Spinal cord (tissue), 10 donors: ENCODE measurements around the gene CCDC88C. TPM values are rescaled to one million over a fixed set of nuclear protein-coding genes. Genes with fewer than 3 reads are reported as not detected.

Experiments used
- DNase-seq, 6 donors: peaks; one replicate each; pipeline versions ENCODE4 v3.0.0 to v3.0.0-alpha.2; 2013 to 2015; ENCODE audit warnings: low spot score in 6 of 6, low read depth in 4 of 6
- H3K27ac ChIP-seq: one replicate; pipeline ENCODE4 v1.5.1; 2013; ENCODE audit warnings: low read depth, low read length, control low read depth
- H3K27me3 ChIP-seq: one replicate; pipeline ENCODE4 v1.6.1; 2013; ENCODE audit warnings: low read length; ENCODE audit not compliant: control insufficient read depth, insufficient read depth
- H3K36me3 ChIP-seq: one replicate; pipeline ENCODE4 v1.6.1; 2013; ENCODE audit warnings: low read length; ENCODE audit not compliant: control insufficient read depth, insufficient read depth
- H3K4me1 ChIP-seq: one replicate; pipeline ENCODE4 v1.6.1; 2013; ENCODE audit warnings: low read length; ENCODE audit not compliant: control insufficient read depth, insufficient read depth
- H3K4me3 ChIP-seq: one replicate; pipeline ENCODE4 v1.5.1; 2013; ENCODE audit warnings: low read depth, low read length, control low read depth
- H3K9me3 ChIP-seq: one replicate; pipeline ENCODE4 v1.6.1; 2013; ENCODE audit warnings: low read length; ENCODE audit not compliant: control insufficient read depth, insufficient read depth
- WGBS: methylation state at CpG from one replicate; pipeline ENCODE4 v1.1.5; 2013; ENCODE audit warnings: missing lambda C conversion rate; ENCODE audit not compliant: insufficient coverage; 5-methylcytosine and 5-hydroxymethylcytosine counted together
- polyA plus RNA-seq, 2 donors: library from polyadenylated mRNA; unstranded; fragments of 120-200 nt; gene quantifications; one replicate each; pipeline ENCODE4 v1.2.1, GENCODE V29; 2013; ENCODE audit not compliant: insufficient read length in 2 of 2
- total RNA-seq, 2 donors: library from RNA; depleted of rRNA in 1 of 2; stranded (reverse); fragments of 120-200 nt in 1 of 2; fragments of >200 nt in 1 of 2; gene quantifications; one replicate each; pipeline versions ENCODE4 v1.2.3 to v1.2.4, GENCODE V29; 2013 to 2014
- donor health status: healthy.

CCDC88C gene
- total and polyA plus RNA-seq, 4 donors: 8.8 to 22.6 (median 19.9) TPM

DNA sequence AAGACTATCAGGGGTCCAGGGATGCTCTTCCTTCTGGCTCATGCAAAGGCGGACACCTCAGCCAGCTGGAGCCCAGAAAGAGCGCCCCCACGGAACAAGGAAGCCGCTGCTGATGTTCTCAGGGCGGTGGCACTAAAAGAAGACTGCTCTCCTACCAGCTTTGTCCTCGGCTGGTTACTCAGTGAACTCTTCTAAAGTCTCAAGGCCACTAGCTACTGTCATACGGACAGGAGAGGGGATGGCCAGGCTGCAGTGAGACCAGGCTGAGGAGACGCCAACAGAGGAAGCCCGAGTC is 59.6 kb downstream of the CCDC88C start:
- no peak for DNase-seq
- H3K4me3 ChIP-seq: no peak overlapping the region
- no peak overlapping the region for H3K27ac ChIP-seq
- peaks cover 37% of the 10 kb centered on the region for H3K4me1 ChIP-seq
- peaks cover 11% of the 10 kb centered on the region for H3K36me3 ChIP-seq
- H3K9me3 ChIP-seq: no peaks in the 10 kb centered on the region
- WGBS: 92% methylated on average over 9 of the region's 9 CpGs
- no peaks in the 10 kb centered on the region for H3K27me3 ChIP-seq

DNA sequence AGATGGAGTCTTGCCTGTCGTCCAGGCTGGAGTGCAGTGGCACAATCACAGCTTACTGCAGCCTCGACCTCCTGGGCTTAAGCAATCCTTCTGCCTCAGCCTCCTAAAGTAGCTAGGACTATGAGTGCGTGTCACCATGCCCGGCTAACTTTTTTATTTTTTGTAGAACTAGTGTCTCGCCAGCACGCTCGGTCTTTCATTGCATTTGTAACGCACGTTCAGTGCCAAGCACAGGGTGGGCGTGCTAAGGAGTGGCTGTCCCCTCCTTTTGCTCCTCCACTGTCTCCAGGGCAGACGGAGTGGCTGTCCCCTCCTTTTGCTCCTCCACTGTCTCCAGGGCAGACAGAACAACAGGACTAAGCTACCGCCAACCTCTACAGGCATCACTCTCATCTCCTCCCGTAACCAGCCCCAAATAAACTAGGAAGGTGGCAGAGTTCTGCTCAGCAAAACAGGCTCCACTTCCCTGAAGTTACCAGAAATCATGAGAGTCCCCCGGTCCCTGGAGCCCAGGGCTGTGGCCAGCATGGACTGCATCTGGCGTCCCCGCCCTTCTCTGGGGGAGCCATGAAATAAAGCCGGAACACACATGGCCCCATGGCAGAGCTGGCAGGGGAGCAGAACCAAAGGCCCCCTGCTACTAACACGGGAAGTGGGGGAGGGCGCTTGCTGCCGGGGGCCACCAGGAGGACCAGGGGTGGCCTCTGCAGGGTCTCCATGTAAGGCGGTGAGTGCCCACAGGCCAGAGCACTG is 60.2 kb downstream of the CCDC88C start:
- H3K4me1 ChIP-seq: peaks cover 42% of the 10 kb centered on the region
- H3K9me3 ChIP-seq: no peaks in the 10 kb centered on the region
- no peaks in the 10 kb centered on the region for H3K27me3 ChIP-seq
- no peak overlapping the region for H3K27ac ChIP-seq
- no peak for DNase-seq
- no peak overlapping the region for H3K4me3 ChIP-seq
- 67% methylated on average over 18 of the region's 21 CpGs for WGBS
- H3K36me3 ChIP-seq: peaks cover 11% of the 10 kb centered on the region

DNA sequence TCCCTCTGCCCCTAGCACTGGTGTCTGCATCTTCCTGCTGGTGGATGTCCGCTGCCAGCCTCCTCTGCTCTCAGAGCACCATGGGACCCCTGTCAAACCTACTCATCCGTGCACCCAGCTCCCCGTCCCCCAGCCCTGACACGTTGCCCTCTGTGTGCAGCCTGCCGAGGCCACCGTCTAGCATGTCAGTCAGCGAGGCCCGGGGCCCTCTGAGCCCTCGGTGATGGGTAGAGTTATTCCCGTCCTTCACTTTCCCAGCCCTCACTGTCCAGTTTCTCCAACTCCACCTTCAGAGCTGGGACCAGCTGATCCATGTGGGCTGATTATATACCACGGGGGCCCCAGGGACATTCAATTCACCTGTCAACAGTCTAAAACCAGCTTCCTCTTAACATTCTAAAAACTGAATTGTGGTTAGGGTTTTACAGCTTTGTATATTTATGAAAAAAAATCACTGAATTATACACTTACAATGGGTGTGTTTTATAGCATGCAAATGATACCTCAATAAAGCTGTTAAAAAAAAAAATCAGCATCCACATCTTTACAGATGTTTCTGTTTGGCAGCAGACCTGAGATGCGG is 61.3 kb downstream of the CCDC88C start:
- Histone ChIP-seq H3K4me1 (peaks cover 54% of the 10 kb centered on the region), H3K4me3 (no peak overlapping the region), H3K36me3 (peaks cover 11% of the 10 kb centered on the region), H3K27ac (no peak overlapping the region), H3K9me3 (no peaks in the 10 kb centered on the region), H3K27me3 (no peaks in the 10 kb centered on the region)
- DNase-seq: no peak
- 68% methylated on average over 6 of the region's 12 CpGs for WGBS

DNA sequence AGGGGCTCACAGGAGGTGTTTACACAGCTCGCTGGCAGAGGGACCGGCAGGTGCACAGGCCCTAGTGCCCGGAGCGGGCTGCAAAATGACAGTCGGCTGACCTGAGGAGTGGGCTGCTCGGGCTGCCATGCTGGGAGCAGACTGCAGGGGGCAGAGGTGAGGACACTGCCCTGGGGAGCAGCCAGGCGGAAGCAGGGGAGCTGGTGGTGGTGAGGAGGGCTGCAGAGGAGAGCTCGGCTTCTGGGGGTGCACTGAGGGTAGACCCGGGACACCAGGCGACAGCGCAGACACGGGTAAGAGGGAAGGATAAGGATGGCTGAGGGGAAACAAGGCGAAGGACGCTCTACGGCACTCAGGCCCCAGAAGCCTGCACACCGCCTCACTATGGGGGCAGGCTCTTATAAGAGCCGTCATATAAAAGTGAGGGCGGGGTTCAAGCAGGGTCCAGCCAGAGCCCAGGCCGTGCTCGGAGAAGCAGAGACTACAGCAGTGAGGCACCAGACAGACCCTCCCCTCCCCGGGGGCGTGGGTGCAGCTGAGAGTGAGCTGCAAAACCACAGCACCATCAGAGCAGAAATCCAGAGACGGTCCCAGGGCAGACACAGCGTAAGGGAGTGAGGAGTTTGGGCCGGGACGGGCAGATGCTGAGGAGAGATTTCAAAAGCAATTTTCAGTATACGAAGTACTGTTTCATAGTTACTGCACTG is 62.5 kb downstream of the CCDC88C start:
- Histone ChIP-seq H3K36me3 (peaks cover 11% of the 10 kb centered on the region), H3K9me3 (no peaks in the 10 kb centered on the region), H3K4me1 (peaks cover 60% of the 10 kb centered on the region), H3K4me3 (no peak overlapping the region), H3K27ac (no peak overlapping the region), H3K27me3 (no peaks in the 10 kb centered on the region)
- WGBS: 83% methylated on average over 16 of the region's 27 CpGs
- DNase-seq: no peak

GRCh38 chr14:91354221-91354916 is 63.3 kb downstream of the CCDC88C start:
- H3K27ac ChIP-seq: no peak overlapping the region
- H3K36me3 ChIP-seq: peaks cover 11% of the 10 kb centered on the region
- no peaks in the 10 kb centered on the region for H3K27me3 ChIP-seq
- peaks cover 57% of the 10 kb centered on the region for H3K4me1 ChIP-seq
- H3K9me3 ChIP-seq: no peaks in the 10 kb centered on the region
- H3K4me3 ChIP-seq: no peak overlapping the region
- DNase-seq: peak in 1 of 6 donors; percentile 95
- 50% methylated on average over 7 of the region's 14 CpGs for WGBS

DNA sequence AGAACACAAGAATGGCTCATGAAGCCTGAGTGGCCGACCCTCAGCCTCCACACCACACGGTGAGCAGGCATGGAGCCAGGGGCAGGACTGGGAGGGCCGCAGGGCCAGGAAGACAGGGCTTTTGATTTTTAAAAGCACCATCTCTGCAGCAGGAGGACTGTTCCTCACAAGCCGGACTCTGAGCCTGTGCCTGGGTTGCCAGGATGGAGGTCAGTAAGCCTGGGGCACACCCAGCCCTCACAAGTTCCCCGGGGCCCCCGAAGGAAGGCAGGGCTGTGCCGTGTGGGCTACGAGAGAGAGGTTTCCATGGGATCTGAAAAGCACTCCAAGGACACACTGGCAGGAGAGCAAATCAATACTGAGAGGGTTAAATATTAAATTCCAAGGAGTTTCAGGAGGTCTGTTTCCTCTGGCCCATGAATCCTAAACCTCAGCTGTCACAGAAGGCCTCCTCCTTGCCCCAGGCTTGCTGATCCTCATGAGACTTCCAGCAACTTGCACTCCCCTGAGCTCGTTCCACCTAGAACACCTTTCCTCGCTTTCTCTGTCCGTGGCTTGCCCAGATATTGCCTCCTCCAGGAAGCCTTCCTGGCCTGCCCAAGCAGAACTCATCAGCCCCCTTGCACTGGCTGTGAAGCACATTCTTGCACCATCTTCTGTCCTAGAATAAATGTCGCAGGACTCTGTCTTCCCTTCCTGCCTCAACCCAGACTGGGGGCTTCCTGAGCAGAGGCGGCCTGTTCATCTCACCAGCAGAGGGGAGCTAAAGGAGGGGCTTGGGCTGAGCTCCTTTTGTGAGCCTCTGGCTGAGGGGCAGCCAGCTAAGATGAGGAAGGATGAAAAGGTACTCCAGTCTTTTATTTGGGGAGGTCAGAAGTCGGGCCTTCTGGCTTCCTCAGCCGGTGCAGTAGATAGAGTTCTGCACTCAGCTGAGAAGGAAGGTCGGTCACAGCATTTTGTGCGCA is 64.6 kb downstream of the CCDC88C start:
- peak in 1 of 6 donors; percentile 35 for DNase-seq
- peak overlapping the region; percentile 42 for H3K27ac ChIP-seq
- H3K9me3 ChIP-seq: no peaks in the 10 kb centered on the region
- peaks cover 11% of the 10 kb centered on the region for H3K36me3 ChIP-seq
- H3K4me1 ChIP-seq: peaks cover 49% of the 10 kb centered on the region
- no peak overlapping the region for H3K4me3 ChIP-seq
- 63% methylated on average over 16 of the region's 17 CpGs for WGBS
- H3K27me3 ChIP-seq: no peaks in the 10 kb centered on the region

DNA sequence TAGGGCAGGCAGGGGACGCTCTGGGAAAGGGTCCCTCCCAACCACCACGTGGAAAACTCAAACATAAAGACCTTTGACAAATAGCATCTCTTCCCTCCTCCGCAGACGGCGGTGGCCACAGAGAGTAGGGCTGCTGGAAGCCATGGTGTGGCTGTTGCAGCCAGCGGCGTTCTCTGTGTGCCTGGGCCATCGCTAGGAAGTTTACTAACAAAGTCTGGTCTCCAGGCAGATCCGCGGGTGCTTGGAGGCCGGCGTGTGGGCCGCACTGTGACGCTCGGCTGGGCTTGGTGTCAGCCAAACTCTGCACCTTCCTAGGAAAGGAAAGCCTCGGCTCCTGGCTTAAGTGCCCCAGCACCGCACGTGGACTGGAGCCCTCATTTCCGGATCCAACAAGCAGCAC is 65.6 kb downstream of the CCDC88C start:
- Histone ChIP-seq H3K4me1 (peaks cover 41% of the 10 kb centered on the region), H3K27me3 (no peaks in the 10 kb centered on the region), H3K36me3 (peaks cover 6% of the 10 kb centered on the region), H3K27ac (no peak overlapping the region), H3K9me3 (no peaks in the 10 kb centered on the region), H3K4me3 (no peak overlapping the region)
- WGBS: 33% methylated on average over 16 of the region's 19 CpGs
- DNase-seq: peak in 2 of 6 donors; percentile 37 to 56

- Histone ChIP-seq H3K4me1 (peaks cover 46% of the 10 kb centered on the region), H3K9me3 (no peaks in the 10 kb centered on the region), H3K36me3 (peaks cover 6% of the 10 kb centered on the region), H3K27ac (no peak overlapping the region), H3K4me3 (no peak overlapping the region), H3K27me3 (no peaks in the 10 kb centered on the region)
- 79% methylated on average over 10 of the region's 10 CpGs for WGBS
- DNase-seq: no peak
These were observed 66.1 kb downstream of the CCDC88C start for GRCh38 chr14:91351512-91351862.
